GM12875 (cell line): ENCODE measurements around the gene NEXN.

Experiments
- H3K4me3 ChIP-seq: one replicate; pipeline ENCODE4 v1.5.1; 2011; ENCODE audit warnings: low read depth, low read length, control low read depth
- CTCF ChIP-seq: IDR thresholded peaks from 2 replicates; pipeline ENCODE4 v1.5.1; 2011; ENCODE audit warnings: low read depth, mild to moderate bottlenecking, control low read depth, inconsistent platforms, low read length, moderate library complexity, borderline replicate concordance; ENCODE audit not compliant: insufficient read depth

NEXN gene

GRCh38 chr1:77926561-77927357 lies 38.3 kb downstream of the NEXN start:
- H3K4me3 ChIP-seq, result peak overlapping the region; percentile 36
- TF ChIP-seq CTCF, result no peak

DNA sequence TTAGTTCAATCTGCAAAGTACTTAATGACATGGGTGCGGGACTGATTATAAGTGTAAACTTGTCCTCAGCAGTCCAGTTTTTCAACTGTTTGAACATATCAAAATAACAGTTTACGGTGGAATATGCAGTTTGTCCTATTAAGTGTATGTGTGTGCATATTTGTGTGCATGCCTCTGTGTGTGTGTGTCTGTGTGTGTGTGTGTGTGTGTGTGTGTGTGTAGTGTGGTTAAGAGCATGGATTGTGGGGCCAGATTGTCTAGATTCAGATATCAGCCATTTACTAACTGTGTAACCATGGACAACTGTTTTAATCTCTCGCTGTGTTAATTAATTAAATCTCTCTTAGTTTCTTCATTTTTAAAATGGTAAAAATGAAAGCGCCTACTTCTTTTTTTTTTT lies 39.0 kb downstream of the NEXN start:
- no peak for TF ChIP-seq CTCF

GRCh38 chr1:77929806-77930205 lies 41.4 kb downstream of the NEXN start:
- no peak for TF ChIP-seq CTCF
- no peak overlapping the region for H3K4me3 ChIP-seq

More for the DNA sequence above, 39.0 kb downstream of the NEXN start:
- H3K4me3 ChIP-seq, result peak overlapping the region; percentile 36

GRCh38 chr1:77938651-77939050 lies 50.2 kb downstream of the NEXN start:
- TF ChIP-seq CTCF, result no peak
- H3K4me3 ChIP-seq, result no peak overlapping the region

- no peak overlapping the region for H3K4me3 ChIP-seq
- TF ChIP-seq CTCF, result no peak
Measured at GRCh38 chr1:77940921-77941570, 52.6 kb downstream of the NEXN start.

GRCh38 chr1:77942400-77943140 lies 54.1 kb downstream of the NEXN start:
- no peak for TF ChIP-seq CTCF
- H3K4me3 ChIP-seq, result no peak overlapping the region
